K562 (cell line): ENCODE data around the gene ERBB4. TPM values are rescaled to one million over a fixed set of nuclear protein-coding genes. Genes with fewer than 3 reads are reported as not detected.

ENCODE experiments used
- DPF2 ChIP-seq: fragments of 450-650 bp; IDR thresholded peaks from 2 replicates; pipeline ENCODE4 v1.6.1; 2016
- IRF9 ChIP-seq: fragments of 450-650 bp; IDR thresholded peaks from 2 replicates; pipeline ENCODE4 v1.6.1; 2016; ENCODE audit warnings: missing biosample characterization, missing genetic modification characterization
- LARP7 ChIP-seq: fragments of 450-650 bp; IDR thresholded peaks from 2 replicates; pipeline ENCODE4 v1.6.1; 2016
- NUFIP1 ChIP-seq: fragments of 450-650 bp; IDR thresholded peaks from 2 replicates; pipeline ENCODE4 v1.6.1; 2018; ENCODE audit not compliant: partially characterized antibody
- TSHZ1 ChIP-seq: fragments of 250-450 bp; sonication (Bioruptor Pico); IDR thresholded peaks from 2 replicates; pipeline ENCODE4 v1.4.0; 2020; ENCODE audit warnings: mild to moderate bottlenecking, moderate library complexity
- ZFP30 ChIP-seq: fragments of 250-450 bp; sonication (Bioruptor Pico); IDR thresholded peaks from 2 replicates; pipeline ENCODE4 v1.8.0; 2022; ENCODE audit warnings: moderate library complexity, mild to moderate bottlenecking, inconsistent platforms, borderline replicate concordance
- ZNF212 ChIP-seq: fragments of 450-650 bp; formaldehyde crosslinking; IDR thresholded peaks from 2 replicates; pipeline ENCODE4 v1.4.0; 2020; ENCODE audit warnings: mild to moderate bottlenecking
- ZNF384 ChIP-seq: IDR thresholded peaks from 2 replicates; pipeline ENCODE4 v1.6.1; 2012; ENCODE audit warnings: low read depth, low read length, improper control_type of control experiment
- ZNF431 ChIP-seq: sonication (generic); formaldehyde crosslinking; IDR thresholded peaks from 2 replicates; pipeline ENCODE4 v1.8.0; 2022; ENCODE audit warnings: mild to moderate bottlenecking, missing genetic modification reagents
- polyA plus RNA-seq, 8 experiments: library from polyadenylated mRNA; depleted of rRNA in 4 of 8; stranded (reverse) in 5 of 8; unstranded in 3 of 8; fragments of >200 nt; fragmentation: Nextera tagmentation in 2 of 8; fragmentation: Illumina TruSeq in 1 of 8; extraction: Ambion mirVana in 2 of 8; extraction: Trizol in 1 of 8; gene quantifications; 2 replicates each; pipeline versions ENCODE4 v1.2.1 to v1.2.3, GENCODE V29; 2011 to 2014; ENCODE audit warnings: inconsistent platforms in 1 of 8, missing spikeins in 1 of 8
- total RNA-seq, 7 experiments: library from RNA; depleted of rRNA in 6 of 7; stranded (reverse); fragments of >200 nt in 6 of 7; fragmentation: Illumina TruSeq in 2 of 7; extraction: Trizol in 2 of 7; gene quantifications; 2 replicates each; pipeline versions ENCODE4 v1.2.1 to v1.2.3, GENCODE V29; 2011 to 2021; ENCODE audit warnings: low replicate concordance in 1 of 7
- TF ChIP-seq, protein P1 (sequence below): fragments of 250-450 bp; sonication (Bioruptor Pico); IDR thresholded peaks from 2 replicates; pipeline ENCODE4 v1.4.0; 2020; ENCODE audit warnings: mild to moderate bottlenecking, moderate library complexity

Gene ERBB4
- total and polyA plus RNA-seq, 9 of the 15 experiments (the other 6 are each of a cell fraction or from before 2014, with no cell fraction given): not detected

GRCh38 chr2:212088353-212088752 is 450.2 kb downstream of the ERBB4 start (continued):
- TF ChIP-seq TSHZ1 (no peak), ZFP30 (no peak), ZNF431 (CRISPR knock-in tag) (no peak), DPF2 (no peak), NUFIP1 (no peak), ZNF384 (no peak), LARP7 (no peak), ZNF212 (no peak), IRF9 (tag) (no peak)
- TF ChIP-seq, protein P1, sequence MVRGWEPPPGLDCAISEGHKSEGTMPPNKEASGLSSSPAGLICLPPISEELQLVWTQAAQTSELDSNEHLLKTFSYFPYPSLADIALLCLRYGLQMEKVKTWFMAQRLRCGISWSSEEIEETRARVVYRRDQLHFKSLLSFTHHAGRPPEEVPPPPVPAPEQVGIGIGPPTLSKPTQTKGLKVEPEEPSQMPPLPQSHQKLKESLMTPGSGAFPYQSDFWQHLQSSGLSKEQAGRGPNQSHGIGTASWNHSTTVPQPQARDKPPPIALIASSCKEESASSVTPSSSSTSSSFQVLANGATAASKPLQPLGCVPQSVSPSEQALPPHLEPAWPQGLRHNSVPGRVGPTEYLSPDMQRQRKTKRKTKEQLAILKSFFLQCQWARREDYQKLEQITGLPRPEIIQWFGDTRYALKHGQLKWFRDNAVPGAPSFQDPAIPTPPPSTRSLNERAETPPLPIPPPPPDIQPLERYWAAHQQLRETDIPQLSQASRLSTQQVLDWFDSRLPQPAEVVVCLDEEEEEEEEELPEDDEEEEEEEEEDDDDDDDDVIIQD (CRISPR knock-in tag): no peak
